HG03565 (cell line): ENCODE data around the gene ELAVL2.
"Not testable (repeated sequence)": the region's sequence is repeated elsewhere in the genome, so short reads cannot be mapped to it uniquely, and the experiment has no call there.

Experiments used
- ATAC-seq: cut with Tn5 transposase; IDR thresholded peaks from one replicate; pipeline ENCODE4 v1.9.1; 2021; ENCODE audit warnings: mild to moderate bottlenecking, moderate library complexity; ENCODE audit not compliant: unreplicated experiment

ELAVL2 gene

GRCh38 chr9:23725279-23725946, 100.6 kb downstream of the ELAVL2 start:
- no peak for ATAC-seq

- no peak for ATAC-seq
Observed at GRCh38 chr9:23723672-23724071, 102.4 kb downstream of the ELAVL2 start.

GRCh38 chr9:23723048-23723447, 103.0 kb downstream of the ELAVL2 start:
- ATAC-seq = not testable (repeated sequence)

- ATAC-seq = no peak
Observed at GRCh38 chr9:23721466-23721865, 104.6 kb downstream of the ELAVL2 start.

- ATAC-seq = no peak
Observed at GRCh38 chr9:23717505-23717904, 108.5 kb downstream of the ELAVL2 start.

GRCh38 chr9:23707249-23707648, 118.8 kb downstream of the ELAVL2 start:
- no peak for ATAC-seq

GRCh38 chr9:23702311-23702922, 123.6 kb downstream of the ELAVL2 start:
- ATAC-seq = no peak

- ATAC-seq = no peak
Observed at GRCh38 chr9:23701291-23701690, 124.7 kb downstream of the ELAVL2 start.

- no peak for ATAC-seq
Observed at GRCh38 chr9:23700359-23700758, 125.7 kb downstream of the ELAVL2 start.

- ATAC-seq = no peak
Observed at GRCh38 chr9:23698161-23698560, 127.9 kb downstream of the ELAVL2 start.

GRCh38 chr9:23695572-23695971, 130.5 kb downstream of the ELAVL2 start:
- no peak for ATAC-seq

- ATAC-seq = no peak
Observed at GRCh38 chr9:23693374-23693773, 132.7 kb downstream of the ELAVL2 start.

- no peak for ATAC-seq
Observed at GRCh38 chr9:23686896-23687295, 139.1 kb downstream of the ELAVL2 start.

- no peak for ATAC-seq
Observed at GRCh38 chr9:23686257-23686656, 139.8 kb downstream of the ELAVL2 start.

- no peak for ATAC-seq
Observed at GRCh38 chr9:23683611-23684061, 142.4 kb downstream of the ELAVL2 start.

GRCh38 chr9:23682891-23683431, 143.1 kb downstream of the ELAVL2 start:
- no peak for ATAC-seq

GRCh38 chr9:23682352-23682751, 143.7 kb downstream of the ELAVL2 start:
- no peak for ATAC-seq

- no peak for ATAC-seq
Observed at GRCh38 chr9:23677446-23677845, 148.6 kb downstream of the ELAVL2 start.

- ATAC-seq = no peak
Observed at GRCh38 chr9:23674016-23674585, 151.9 kb downstream of the ELAVL2 start.

- no peak for ATAC-seq
Observed at GRCh38 chr9:23672151-23672550, 153.9 kb downstream of the ELAVL2 start.

GRCh38 chr9:23669776-23670175, 156.3 kb downstream of the ELAVL2 start:
- ATAC-seq = no peak

- ATAC-seq = no peak
Observed at GRCh38 chr9:23665635-23666034, 160.4 kb downstream of the ELAVL2 start.
